Mesenchymal stem cell (in vitro differentiated cells and primary cell): ENCODE results near the gene LIFR.

Experiments used
- DNase-seq: peaks from one replicate; pipeline ENCODE4 v3.0.0-alpha.2; 2013
- H2AFZ ChIP-seq: one replicate; pipeline ENCODE4 v1.6.1; 2013; ENCODE audit warnings: low read depth, mild to moderate bottlenecking, control low read depth, inconsistent platforms, low read length, moderate library complexity
- H2AK5ac ChIP-seq: 2 replicates; pipeline ENCODE4 v1.6.1; 2013; ENCODE audit warnings: low read length, moderate library complexity, mild to moderate bottlenecking, inconsistent platforms; ENCODE audit not compliant: severe bottlenecking
- H2BK120ac ChIP-seq: one replicate; pipeline ENCODE4 v1.6.1; 2013; ENCODE audit warnings: low read depth, mild to moderate bottlenecking, inconsistent platforms, low read length, moderate library complexity
- H2BK12ac ChIP-seq, 2 experiments: one replicate each; pipeline ENCODE4 v1.6.1; 2013; ENCODE audit warnings: inconsistent platforms in 2 of 2, low read length in 2 of 2, mild to moderate bottlenecking in 2 of 2, moderate library complexity in 2 of 2, control low read depth in 1 of 2
- H2BK15ac ChIP-seq: one replicate; pipeline ENCODE4 v1.6.1; 2013; ENCODE audit warnings: mild to moderate bottlenecking, low read depth, inconsistent platforms; ENCODE audit not compliant: poor library complexity, severe bottlenecking
- H2BK5ac ChIP-seq: 2 replicates; pipeline ENCODE4 v1.6.1; 2013; ENCODE audit warnings: low read depth, mild to moderate bottlenecking, low read length, control low read depth, inconsistent platforms; ENCODE audit not compliant: poor library complexity, severe bottlenecking
- H3K14ac ChIP-seq, 2 experiments: one replicate each; pipeline ENCODE4 v1.6.1; 2013; ENCODE audit warnings: inconsistent platforms in 2 of 2, low read length in 2 of 2, control low read depth in 1 of 2, mild to moderate bottlenecking in 1 of 2, moderate library complexity in 1 of 2
- H3K18ac ChIP-seq, 2 experiments: one replicate each; pipeline ENCODE4 v1.6.1; 2013; ENCODE audit warnings: inconsistent platforms in 2 of 2, low read length in 2 of 2, control low read depth in 1 of 2, low read depth in 1 of 2, mild to moderate bottlenecking in 1 of 2
- H3K23ac ChIP-seq, 2 experiments: one replicate each; pipeline ENCODE4 v1.6.1; 2013; ENCODE audit warnings: inconsistent platforms in 2 of 2, low read length in 2 of 2, mild to moderate bottlenecking in 2 of 2, moderate library complexity in 2 of 2, control low read depth in 1 of 2
- H3K27ac ChIP-seq: 2 replicates; pipeline ENCODE4 v1.5.1; 2013; ENCODE audit warnings: mild to moderate bottlenecking, moderate library complexity, low read length, control low read depth, inconsistent platforms; ENCODE audit not compliant: poor library complexity, severe bottlenecking
- H3K27me3 ChIP-seq, 2 experiments: 2 replicates each; pipeline versions ENCODE4 v1.6.1 to v1.7.0; 2013; ENCODE audit warnings: low read length in 2 of 2, mild to moderate bottlenecking in 2 of 2, moderate library complexity in 2 of 2, control low read depth in 1 of 2, inconsistent platforms in 1 of 2; ENCODE audit not compliant: control insufficient read depth in 1 of 2, insufficient read depth in 1 of 2
- H3K36me3 ChIP-seq, 2 experiments: 2 replicates each; pipeline versions ENCODE4 v1.6.1 to v1.7.0; 2013; ENCODE audit warnings: low read length in 2 of 2, control low read depth in 1 of 2, inconsistent platforms in 1 of 2, low read depth in 1 of 2, mild to moderate bottlenecking in 1 of 2; ENCODE audit not compliant: insufficient read depth in 2 of 2, control insufficient read depth in 1 of 2
- H3K4ac ChIP-seq, 2 experiments: one replicate each; pipeline ENCODE4 v1.6.1; 2013; ENCODE audit warnings: inconsistent platforms in 2 of 2, low read length in 2 of 2, mild to moderate bottlenecking in 2 of 2, moderate library complexity in 2 of 2, control low read depth in 1 of 2, low read depth in 1 of 2
- H3K4me1 ChIP-seq: 2 replicates; pipeline ENCODE4 v1.6.1; 2013; ENCODE audit warnings: low read depth, low read length, control low read depth; ENCODE audit not compliant: control insufficient read depth, insufficient read depth
- H3K4me2 ChIP-seq: 2 replicates; pipeline ENCODE4 v1.6.1; 2013; ENCODE audit warnings: low read length, mild to moderate bottlenecking, inconsistent platforms; ENCODE audit not compliant: poor library complexity, severe bottlenecking
- H3K4me3 ChIP-seq, 2 experiments: 2 replicates each; pipeline versions ENCODE4 v1.5.1 to v1.7.0; 2013; ENCODE audit warnings: low read length in 2 of 2, mild to moderate bottlenecking in 2 of 2, control low read depth in 1 of 2, low read depth in 1 of 2; ENCODE audit not compliant: insufficient read depth in 1 of 2
- H3K79me1 ChIP-seq: replicated peaks from 2 replicates; pipeline ENCODE4 v1.6.1; 2013; ENCODE audit warnings: mild to moderate bottlenecking, control low read depth, low read length, inconsistent platforms; ENCODE audit not compliant: poor library complexity, severe bottlenecking
- H3K9ac ChIP-seq: 2 replicates; pipeline ENCODE4 v1.7.0; 2013; ENCODE audit warnings: mild to moderate bottlenecking, low read length, moderate library complexity
- H3K9me3 ChIP-seq: 2 replicates; pipeline ENCODE4 v1.7.0; 2013; ENCODE audit warnings: mild to moderate bottlenecking, low read length; ENCODE audit not compliant: control insufficient read depth
- H4K8ac ChIP-seq: one replicate; pipeline ENCODE4 v1.6.1; 2013; ENCODE audit warnings: inconsistent platforms, mild to moderate bottlenecking, low read length, moderate library complexity
- H4K91ac ChIP-seq: one replicate; pipeline ENCODE4 v1.6.1; 2013; ENCODE audit warnings: mild to moderate bottlenecking, low read length, inconsistent platforms
- WGBS: methylation state at CpG from one replicate; pipeline ENCODE4 v1.1.7; 2013; ENCODE audit warnings: mixed read lengths; 5-methylcytosine and 5-hydroxymethylcytosine counted together

The LIFR gene

GRCh38 chr5:38602641-38603040 lies 46.2 kb upstream of the LIFR start:
- peak overlapping the region in 1 of 2 experiments; percentile 27 for H3K18ac ChIP-seq
- no peak overlapping the region for H3K9ac ChIP-seq
- peak overlapping the region in 1 of 2 experiments; percentile 31 for H2BK12ac ChIP-seq
- H3K27ac ChIP-seq: no peak overlapping the region
- H2BK15ac ChIP-seq: no peak overlapping the region
- no peak overlapping the region for H2AFZ ChIP-seq
- H2BK5ac ChIP-seq: no peak overlapping the region
- no peaks in the 10 kb centered on the region for H3K36me3 ChIP-seq
- no peak overlapping the region for H3K4ac ChIP-seq
- H3K4me2 ChIP-seq: no peak overlapping the region
- 75% methylated on average over 5 of the region's 5 CpGs for WGBS
- no peak overlapping the region for H4K91ac ChIP-seq
- no peak overlapping the region for H3K14ac ChIP-seq
- H3K79me1 ChIP-seq: no peaks in the 10 kb centered on the region
- H2BK120ac ChIP-seq: no peak overlapping the region
- no peaks in the 10 kb centered on the region for H3K9me3 ChIP-seq
- no peak overlapping the region for H3K23ac ChIP-seq
- peaks cover 18% of the 10 kb centered on the region for H3K4me1 ChIP-seq
- no peak for DNase-seq
- peak overlapping the region; percentile 16 for H2AK5ac ChIP-seq
- no peak overlapping the region for H4K8ac ChIP-seq
- no peak overlapping the region for H3K4me3 ChIP-seq
- peaks cover 0 to 7% of the 10 kb centered on the region in 2 experiments for H3K27me3 ChIP-seq

- Histone ChIP-seq H3K4me1 (peaks cover 19% of the 10 kb centered on the region), H4K91ac (no peak overlapping the region), H3K14ac (no peak overlapping the region), H3K27me3 (peaks cover 0 to 7% of the 10 kb centered on the region in 2 experiments), H2BK120ac (no peak overlapping the region), H3K36me3 (no peaks in the 10 kb centered on the region), H2BK15ac (no peak overlapping the region), H4K8ac (no peak overlapping the region), H3K4ac (no peak overlapping the region), H3K18ac (no peak overlapping the region), H2AFZ (no peak overlapping the region), H3K23ac (no peak overlapping the region), H3K4me3 (no peak overlapping the region), H3K4me2 (no peak overlapping the region), H2BK12ac (no peak overlapping the region), H3K9me3 (no peaks in the 10 kb centered on the region), H2AK5ac (no peak overlapping the region), H3K27ac (no peak overlapping the region), H3K9ac (no peak overlapping the region), H2BK5ac (no peak overlapping the region), H3K79me1 (no peaks in the 10 kb centered on the region)
- peak; percentile 69 for DNase-seq
- 10% methylated on average over 4 of the region's 4 CpGs for WGBS
Observed at GRCh38 chr5:38601863-38602298, 45.4 kb upstream of the LIFR start.

DNA sequence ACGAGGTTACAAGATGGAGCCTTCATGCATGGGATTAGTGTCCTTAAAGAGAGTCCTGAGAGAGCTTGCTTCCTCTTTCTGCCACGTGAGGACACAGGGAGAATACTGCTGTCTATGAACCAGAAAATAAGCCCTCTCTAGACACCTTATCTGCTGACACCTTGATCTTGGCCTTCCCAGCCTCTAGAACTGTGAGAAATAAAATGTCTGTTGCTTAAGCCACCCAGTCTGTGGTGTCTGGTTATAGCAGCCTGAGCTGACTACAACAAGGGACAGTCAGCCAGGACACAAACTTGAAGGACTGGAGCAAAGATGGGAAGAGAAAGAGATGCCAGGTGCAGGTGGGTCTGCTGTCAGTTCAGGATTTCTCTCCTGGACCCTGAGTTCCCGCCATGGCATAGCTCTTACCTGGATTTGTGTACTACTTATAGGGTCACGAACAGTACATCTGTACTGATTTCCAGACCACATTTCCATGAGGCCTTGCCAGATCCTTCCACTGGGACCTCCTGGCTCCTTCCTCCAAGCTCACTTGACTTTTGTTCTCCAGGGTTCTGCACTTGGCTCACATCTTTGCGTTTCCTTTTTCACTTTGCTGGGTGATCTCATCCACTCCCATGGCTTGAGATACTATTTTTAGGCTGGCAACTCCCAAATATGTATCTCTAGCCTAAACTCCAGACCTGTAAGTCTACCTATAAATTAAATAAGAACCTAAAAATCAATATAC lies 44.9 kb upstream of the LIFR start:
- Histone ChIP-seq H3K9ac (no peak overlapping the region), H2BK5ac (no peak overlapping the region), H3K4me3 (peak overlapping the region in 1 of 2 experiments; percentile 2), H4K8ac (no peak overlapping the region), H2BK15ac (no peak overlapping the region), H2BK120ac (no peak overlapping the region), H3K36me3 (no peaks in the 10 kb centered on the region), H3K23ac (no peak overlapping the region), H3K27ac (no peak overlapping the region), H3K4me1 (peaks cover 19% of the 10 kb centered on the region), H4K91ac (no peak overlapping the region), H3K9me3 (no peaks in the 10 kb centered on the region), H3K4me2 (no peak overlapping the region), H2AFZ (no peak overlapping the region), H2AK5ac (peak overlapping the region; percentile 86), H3K4ac (no peak overlapping the region), H3K18ac (peak overlapping the region in 1 of 2 experiments; percentile 2), H3K27me3 (peaks cover 0 to 5% of the 10 kb centered on the region in 2 experiments), H3K79me1 (no peaks in the 10 kb centered on the region), H2BK12ac (no peak overlapping the region), H3K14ac (peak overlapping the region in 1 of 2 experiments; percentile 44)
- no peak for DNase-seq
- 82% methylated on average over 5 of the region's 5 CpGs for WGBS

DNA sequence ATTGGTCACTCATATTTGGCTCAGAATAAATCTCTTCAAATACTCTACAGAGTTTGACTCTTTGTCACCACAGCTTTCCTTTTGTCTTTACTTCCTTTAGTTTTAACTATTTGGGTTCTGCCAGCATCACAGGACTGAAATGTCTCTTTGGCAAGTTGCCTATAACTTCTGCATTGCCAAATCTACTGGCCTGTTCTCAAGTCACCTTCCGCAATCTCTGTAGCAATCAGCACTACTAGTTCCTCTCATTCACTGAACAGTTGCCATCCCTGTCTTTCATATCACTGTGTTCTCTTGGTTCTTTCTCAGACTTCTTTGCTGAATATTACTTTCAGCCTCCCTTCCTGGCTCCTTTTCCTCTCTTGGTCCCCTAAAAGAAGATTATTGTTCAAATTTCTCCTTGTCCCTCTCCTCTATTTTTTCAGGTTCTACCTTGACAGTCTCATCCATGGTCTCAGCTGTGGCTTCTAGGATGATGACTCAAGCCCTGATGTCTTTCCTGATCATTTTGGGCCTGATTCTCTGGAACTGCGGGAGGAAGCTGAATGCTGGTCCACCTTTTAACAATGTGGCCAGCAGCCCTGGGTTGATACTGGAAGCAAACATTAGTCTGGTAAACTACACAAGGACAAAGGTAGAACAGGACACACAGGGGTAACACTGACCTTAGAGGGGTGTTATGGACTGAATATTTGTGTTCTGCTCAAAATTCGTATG lies 44.0 kb upstream of the LIFR start:
- no peak overlapping the region for H4K91ac ChIP-seq
- no peak overlapping the region for H3K27ac ChIP-seq
- H2BK12ac ChIP-seq: peak overlapping the region in 1 of 2 experiments; percentile 31
- H3K4me1 ChIP-seq: peaks cover 20% of the 10 kb centered on the region
- no peak overlapping the region for H2BK120ac ChIP-seq
- H2BK5ac ChIP-seq: no peak overlapping the region
- no peak overlapping the region for H2AFZ ChIP-seq
- H3K18ac ChIP-seq: no peak overlapping the region
- DNase-seq: peak; percentile 45
- no peaks in the 10 kb centered on the region for H3K27me3 ChIP-seq
- whole genome bisulfite sequencing: 99% methylated on average over 3 of the region's 3 CpGs
- no peak overlapping the region for H3K4ac ChIP-seq
- no peaks in the 10 kb centered on the region for H3K36me3 ChIP-seq
- no peak overlapping the region for H3K14ac ChIP-seq
- no peak overlapping the region for H3K4me2 ChIP-seq
- H3K9me3 ChIP-seq: no peaks in the 10 kb centered on the region
- H2AK5ac ChIP-seq: no peak overlapping the region
- H3K79me1 ChIP-seq: no peaks in the 10 kb centered on the region
- H2BK15ac ChIP-seq: no peak overlapping the region
- no peak overlapping the region for H3K9ac ChIP-seq
- no peak overlapping the region for H3K4me3 ChIP-seq
- H4K8ac ChIP-seq: no peak overlapping the region
- H3K23ac ChIP-seq: no peak overlapping the region
